GM21360 (cell line): ENCODE data around the gene KLC4.
"Not testable (repeated sequence)": the region's sequence is repeated elsewhere in the genome, so short reads cannot be mapped to it uniquely, and the experiment has no call there.

Experiments
- ATAC-seq: cut with Tn5 transposase; IDR thresholded peaks from one replicate; pipeline ENCODE4 v1.9.1; 2021; ENCODE audit warnings: mild to moderate bottlenecking, moderate library complexity; ENCODE audit not compliant: unreplicated experiment

KLC4 gene

DNA sequence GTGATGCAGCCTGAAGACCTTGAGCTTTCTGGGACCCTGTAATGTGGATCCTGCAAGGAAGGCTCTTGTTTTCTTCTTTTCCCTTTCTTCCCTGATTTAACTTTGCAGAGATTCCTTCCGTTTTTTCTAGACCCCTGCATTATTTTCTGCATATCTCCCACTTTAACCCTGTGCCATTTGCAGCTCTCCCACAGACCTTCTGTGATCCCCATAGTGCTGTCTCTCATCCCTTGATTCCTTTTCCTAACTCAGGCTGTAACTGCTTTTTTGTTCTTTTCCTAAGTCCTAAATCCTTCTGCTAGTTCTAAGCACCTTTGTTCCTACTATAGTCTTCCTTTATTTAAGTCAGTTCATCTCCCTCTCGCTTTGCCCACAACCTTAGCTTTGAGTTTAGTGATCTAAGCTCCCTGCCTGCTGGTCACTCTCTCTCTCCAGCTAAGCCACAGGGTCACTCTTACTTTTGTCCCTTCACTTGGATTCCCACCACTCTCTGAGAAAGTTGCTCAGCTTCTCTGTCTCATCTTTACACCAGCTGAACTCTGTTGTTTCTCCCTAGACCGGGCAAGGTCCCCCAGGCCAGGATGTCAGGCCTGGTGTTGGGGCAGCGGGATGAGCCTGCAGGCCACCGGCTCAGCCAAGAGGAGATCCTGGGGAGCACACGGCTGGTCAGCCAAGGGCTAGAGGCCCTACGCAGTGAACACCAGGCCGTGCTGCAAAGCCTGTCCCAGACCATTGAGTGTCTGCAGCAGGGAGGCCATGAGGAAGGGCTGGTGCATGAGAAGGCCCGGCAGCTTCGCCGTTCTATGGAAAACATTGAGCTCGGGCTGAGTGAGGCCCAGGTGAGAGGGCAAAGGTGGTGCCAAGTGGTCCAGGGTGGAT is 1.6 kb downstream of the KLC4 start:
- ATAC-seq, result no peak

DNA sequence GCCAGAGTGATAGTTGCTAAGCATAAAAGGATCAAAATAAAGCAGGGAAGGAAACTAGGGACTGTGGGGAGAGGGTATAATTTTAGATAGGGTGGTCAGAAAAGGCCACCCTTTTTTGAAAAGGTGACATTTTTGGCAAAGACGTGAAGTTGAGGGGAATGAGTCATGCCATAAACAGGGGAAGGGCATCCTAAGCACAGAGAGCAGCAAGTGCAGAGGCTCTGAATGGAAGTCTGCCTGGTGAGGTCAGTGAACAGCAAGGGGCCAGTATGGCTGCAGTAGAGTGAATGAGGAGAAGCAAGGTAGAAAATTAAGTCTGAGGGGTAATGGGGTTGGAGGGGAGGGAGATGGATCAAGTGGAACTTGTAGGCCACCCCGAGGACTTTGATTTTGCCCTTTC is 2.4 kb downstream of the KLC4 start:
- no peak for ATAC-seq

DNA sequence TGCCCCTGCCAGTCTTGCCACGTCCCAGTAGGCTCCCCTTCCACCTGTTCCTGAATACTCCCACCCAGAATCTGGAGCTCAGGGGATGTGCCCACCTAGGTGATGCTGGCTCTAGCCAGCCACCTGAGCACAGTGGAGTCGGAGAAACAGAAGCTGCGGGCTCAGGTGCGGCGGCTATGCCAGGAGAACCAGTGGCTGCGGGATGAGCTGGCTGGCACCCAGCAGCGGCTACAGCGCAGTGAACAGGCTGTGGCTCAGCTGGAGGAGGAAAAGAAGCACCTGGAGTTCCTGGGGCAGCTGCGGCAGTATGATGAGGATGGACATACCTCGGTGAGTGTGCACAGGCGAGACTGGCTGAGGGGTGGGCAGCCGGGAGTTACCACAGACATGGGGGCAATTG is 3.4 kb downstream of the KLC4 start:
- ATAC-seq, result no peak

DNA sequence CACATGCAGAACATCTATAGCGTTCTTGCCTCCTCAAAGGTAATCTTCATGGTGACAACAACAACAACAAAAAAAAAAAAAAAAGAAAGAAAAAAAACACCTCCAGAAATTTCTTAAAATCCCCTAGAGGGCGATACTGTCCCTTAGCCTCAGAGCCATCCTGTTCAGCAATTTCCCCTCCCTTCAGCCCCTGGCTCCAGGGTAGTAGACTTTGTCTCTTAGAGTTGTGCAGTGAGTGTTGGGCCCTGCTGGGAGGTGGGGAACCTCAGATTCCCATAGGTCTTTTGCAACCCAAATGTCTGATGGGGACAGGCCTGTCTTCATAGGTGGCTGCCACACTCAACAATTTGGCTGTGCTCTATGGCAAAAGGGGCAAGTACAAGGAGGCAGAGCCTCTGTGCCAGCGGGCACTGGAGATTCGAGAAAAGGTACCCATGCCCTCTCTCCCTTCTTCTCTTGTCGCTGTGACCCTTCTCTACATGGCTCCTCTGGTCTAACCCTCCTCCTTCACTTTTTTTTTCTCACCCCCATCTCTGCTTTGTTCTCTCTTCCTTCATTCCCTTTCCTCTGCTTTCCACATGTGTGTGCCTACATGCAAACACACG is 10.7 kb downstream of the KLC4 start:
- ATAC-seq, result no peak

DNA sequence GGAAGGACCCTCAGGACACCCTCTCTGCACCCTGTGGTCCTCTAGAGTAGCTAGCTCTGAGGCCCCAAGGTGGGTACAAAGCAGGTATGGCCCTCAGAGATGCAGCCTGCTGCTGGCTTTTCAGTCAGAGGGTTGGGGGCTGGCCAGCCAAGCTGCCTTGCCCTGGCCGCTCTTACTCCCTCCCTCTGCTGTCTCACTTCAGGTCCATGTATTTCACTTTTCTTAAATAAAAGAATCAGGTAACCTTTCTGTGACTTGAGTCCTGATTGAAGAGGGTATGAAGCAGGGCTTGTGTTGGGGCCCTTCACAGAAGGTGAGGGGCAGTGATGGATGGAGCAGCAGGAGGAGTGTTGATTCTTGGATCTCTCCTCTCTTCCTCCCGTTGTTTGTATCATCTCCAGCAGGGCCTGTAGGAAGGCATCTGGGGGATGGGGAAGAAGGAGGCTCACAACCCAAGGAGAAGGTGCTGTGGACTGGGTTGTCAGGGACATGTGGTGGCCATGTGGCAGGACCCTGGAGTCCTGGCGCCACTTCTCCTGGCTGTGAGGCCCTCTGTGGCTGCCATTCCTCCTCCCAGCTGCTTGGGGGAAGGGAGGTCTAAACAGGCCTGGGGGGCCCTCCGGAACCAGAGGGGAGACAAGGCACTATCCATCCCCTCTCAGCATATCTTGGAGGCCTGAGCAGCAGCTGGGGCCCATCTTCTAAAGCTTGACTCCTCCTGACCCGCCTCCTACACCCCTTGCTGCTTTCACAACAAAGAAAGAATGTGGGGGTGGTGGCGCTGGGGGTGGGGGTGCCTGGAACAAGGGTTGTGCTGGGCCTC is 15.6 kb downstream of the KLC4 start:
- no peak for ATAC-seq

DNA sequence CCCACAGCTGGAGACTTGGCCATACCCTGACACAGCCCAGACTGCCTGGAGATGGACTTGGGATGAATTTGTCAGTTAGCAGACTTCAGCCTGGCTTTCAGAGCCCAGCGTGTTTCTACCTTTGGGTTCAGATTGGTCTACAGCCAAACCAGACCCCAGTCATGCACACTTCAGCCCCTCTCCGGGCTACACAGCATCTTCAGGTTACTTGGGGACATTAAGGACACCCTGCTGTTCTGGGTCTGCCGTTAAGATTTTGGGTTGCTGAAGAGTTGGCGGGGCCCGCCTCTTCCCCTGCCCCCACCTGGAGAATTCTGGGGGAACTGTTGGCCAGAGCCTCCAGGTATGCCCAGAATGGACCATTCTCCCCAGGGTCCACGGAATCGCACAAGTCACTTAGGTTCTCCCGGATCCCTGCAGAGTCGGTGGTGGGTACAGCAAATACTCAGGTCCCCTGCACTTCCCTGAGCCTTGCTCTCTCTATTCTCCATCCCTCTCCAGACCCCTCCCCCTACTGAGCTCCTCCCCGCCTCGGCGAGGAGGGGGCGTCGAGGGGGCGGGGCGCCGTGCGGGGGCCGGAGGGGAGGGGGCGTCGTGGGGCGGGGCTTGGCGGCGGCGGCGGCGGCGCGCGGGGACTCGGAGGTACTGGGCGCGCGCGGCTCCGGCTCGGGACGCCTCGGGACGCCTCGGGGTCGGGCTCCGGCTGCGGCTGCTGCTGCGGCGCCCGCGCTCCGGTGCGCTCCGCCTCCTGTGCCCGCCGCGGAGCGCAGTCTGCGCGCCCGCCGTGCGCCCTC is 16.4 kb downstream of the KLC4 start, which contains the start of gene PTK7:
TSS of gene PTK7 (plus strand) at position 645 of the 794 bp plus-strand sequence. CDS start 175 bp downstream, outside the sequence.
- no peak for ATAC-seq

DNA sequence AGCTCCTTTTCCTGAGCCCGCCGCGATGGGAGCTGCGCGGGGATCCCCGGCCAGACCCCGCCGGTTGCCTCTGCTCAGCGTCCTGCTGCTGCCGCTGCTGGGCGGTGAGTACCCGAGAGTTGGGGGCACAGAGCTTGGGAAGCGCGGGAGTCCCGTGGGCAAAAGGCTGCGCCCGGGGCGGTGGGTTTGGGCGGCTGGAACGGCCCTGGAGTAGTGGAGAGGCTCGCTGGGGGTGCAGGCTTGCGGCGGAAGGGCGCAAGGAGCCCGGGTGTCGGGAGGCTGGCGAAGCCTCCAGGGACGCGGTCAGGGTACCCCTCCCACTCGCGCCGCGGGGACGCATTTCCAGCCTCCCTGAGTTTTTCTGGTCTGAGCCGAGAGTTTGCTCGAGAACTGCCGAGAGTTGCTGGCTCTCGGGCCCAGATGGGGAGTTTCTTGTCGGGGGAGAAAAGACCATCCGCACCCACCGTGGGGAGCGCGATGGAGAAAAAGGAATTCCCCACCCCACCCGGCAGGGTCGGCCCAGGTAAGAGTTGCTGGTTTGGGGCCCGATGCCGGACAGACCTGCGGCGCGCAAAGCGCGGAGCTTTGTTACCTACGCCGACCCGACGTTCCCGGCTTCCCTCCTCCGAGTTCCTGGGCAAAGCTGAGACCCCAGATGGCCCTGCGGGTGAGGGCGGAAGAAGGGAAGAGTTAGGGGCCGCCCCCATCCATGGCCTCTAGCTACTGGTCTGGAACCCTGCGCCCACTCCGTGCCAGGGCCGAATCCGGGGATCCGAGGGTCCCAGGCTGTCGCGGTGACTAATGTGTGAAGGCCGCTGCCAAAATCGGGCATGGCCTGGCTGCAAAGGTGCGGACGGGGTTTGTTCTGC is 17.3 kb downstream of the KLC4 start:
- no peak for ATAC-seq

DNA sequence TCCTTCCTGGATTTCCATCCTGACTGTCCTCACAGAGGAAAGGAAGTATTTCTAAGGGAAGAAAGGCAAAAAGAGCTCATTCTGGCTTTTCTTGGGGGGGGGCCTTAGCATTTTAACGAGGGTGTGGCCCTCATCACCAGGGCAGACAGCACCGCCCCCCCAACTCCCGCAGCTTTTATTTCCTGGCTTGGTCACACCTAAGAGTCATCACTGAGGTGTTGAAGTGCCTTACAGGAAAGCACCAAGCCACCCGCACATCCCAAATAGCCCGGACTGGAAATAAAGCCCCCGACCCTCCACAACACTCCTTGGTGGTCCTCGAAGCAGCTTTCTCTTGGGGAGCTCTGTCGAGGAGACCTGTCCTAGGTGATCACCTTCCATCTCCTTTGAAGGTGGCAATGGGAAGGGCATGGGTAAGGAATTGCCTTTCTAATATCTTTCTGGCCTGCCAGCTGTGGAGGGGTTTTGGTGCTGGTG is 17.9 kb downstream of the KLC4 start:
- ATAC-seq, result no peak

DNA sequence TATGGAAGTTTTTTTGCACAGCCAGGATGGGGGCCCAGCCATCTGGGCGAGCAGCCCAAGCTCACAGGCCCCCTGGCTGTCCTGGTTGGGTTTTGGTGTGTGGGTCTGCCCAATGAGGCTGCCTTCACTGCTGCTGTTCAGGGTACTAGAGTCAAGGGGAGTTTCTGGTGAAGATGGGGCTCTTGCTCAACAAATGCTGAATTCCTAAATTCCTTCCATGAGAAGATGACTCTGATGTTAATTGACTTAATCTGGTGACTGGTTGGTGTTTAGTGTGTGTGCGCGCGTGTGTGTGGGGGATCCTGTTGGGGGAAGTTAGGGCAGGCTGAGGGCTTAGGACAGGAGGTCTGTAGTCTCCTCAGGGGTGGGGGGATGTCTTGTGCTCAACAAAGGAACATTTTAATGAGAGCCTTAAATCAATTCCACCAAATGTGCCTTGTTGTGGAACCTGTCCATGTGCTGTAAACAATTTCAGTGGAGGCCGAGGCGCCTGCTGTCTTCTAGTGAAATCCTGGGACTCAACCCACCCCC is 18.6 kb downstream of the KLC4 start:
- no peak for ATAC-seq

DNA sequence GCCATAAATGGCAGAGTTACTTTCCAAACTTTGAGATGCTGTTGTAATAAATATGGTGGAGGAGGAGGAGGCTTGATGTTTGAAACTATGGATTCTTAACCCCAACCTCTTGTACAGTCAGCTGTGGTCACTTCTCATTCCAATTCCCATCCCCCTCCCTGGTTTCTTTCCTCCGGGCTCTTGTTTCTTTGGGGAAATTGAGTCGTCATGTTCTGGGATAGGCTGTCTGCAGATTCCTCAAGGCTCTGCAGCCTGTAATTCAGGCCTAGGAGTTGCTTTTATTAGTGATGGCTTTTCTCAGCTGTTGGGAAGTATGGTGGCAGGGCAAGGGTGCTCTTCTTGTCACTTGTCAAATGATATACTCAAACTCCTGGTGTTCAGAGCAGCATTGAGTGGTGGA is 19.3 kb downstream of the KLC4 start:
- ATAC-seq, result no peak

DNA sequence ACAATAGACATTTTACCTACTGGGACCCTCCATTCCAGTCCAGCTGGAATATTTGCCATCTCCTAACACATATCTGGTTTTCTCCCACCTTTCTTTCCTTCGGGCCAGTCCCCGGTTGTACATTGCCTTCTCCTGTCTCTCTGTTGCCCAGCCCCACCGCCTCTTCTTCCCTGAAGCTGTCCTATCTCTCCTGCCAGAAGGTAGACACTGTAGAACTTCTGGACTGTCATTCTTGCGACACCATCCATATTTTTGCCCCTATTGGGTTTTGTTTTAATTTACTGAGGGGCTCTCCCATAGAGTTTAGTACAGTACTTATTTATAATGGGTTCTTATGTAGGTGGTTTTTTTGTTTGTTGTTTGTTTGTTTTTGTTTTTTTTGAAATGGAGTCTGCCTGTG is 21.6 kb downstream of the KLC4 start:
- no peak for ATAC-seq

DNA sequence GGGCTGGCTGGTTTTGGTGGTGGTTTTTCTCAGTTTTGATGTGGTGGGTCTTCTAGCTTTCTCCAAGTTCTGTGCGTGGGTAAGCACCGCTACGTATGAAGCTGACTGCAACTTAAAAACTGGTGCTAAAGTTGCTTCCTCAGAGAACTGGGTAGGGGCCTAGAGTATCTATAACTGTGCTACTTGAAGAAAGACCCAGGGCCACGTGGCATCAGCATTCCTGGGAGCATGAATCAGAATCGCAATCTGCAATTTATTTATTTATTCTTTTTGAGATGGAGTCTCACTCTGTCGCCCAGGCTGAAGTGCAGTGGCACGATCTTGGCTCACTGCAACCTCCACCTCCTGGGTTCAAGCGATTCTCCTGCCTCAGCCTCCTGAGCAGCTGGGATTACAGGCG is 22.5 kb downstream of the KLC4 start:
- ATAC-seq, result not testable (repeated sequence)

DNA sequence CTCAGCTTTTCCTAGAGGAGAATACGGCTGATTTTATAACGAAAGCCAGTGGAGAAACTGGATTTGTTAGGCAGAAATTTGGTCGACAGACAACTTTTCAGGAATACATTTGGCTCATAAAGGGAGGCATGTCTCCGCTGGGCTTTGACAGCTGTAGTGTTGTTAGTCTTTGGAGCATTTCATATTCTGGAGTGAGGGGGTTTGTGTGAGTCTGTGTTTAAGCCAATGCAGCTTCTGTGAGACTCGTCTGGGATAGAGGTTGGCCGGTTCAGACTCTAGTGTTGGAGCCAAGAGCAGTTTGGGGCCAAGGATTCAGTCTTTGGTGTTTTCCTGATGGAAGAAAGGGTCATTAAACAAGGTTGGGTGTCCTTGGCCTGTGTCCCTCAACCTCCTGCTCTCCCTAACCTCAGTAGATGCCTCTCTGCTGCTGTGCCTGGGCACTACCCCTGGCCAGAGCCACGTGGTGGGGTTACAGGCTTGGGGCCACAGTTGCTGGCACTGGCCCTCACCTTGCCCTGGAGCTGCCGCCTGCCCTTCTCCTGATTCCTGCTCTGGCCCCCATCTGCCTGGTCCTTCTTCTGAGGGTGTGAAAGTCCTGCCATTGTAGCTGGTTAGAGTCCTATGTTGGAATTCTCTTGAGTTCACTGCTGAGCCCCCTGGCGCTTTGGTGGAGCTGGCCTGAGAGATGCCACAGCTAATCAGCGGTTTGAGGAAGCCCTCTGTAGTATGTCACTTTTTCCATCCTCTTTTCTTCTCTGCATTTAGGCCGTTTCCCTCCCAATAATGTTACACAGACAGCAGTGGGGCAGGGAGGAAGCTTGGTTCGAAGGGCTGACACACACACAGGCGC is 23.6 kb downstream of the KLC4 start:
- no peak for ATAC-seq

DNA sequence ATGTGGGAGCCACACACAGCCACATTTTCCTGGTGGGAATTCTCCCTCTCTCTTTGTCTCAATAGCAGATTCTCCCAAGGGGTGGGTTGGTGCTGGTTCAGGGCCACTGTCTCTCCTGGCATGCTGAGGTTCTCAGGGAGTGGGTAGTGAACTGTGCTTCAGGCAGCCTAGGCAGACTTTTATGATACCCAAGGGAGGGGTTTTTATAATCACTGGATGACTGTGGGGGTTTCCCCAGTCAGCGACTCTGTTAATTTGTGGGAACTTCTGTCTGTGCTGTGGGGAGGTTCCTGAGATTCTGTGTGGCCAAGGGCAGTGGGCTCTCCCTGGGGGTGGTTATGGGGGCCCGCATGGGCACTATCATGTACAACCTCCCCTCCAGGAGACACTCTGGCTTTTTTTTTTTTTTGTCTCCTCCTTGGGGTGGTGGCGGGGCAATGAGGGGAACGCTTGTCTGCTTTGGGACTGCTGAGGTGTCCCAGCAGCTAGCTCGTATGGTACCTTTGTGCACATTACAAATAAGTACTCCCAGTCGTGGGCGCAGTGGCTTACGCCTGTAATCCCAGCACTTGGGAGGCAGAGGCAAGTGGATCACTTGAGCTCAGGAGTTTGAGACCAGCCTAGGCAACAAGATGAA is 26.7 kb downstream of the KLC4 start:
- ATAC-seq, result no peak

DNA sequence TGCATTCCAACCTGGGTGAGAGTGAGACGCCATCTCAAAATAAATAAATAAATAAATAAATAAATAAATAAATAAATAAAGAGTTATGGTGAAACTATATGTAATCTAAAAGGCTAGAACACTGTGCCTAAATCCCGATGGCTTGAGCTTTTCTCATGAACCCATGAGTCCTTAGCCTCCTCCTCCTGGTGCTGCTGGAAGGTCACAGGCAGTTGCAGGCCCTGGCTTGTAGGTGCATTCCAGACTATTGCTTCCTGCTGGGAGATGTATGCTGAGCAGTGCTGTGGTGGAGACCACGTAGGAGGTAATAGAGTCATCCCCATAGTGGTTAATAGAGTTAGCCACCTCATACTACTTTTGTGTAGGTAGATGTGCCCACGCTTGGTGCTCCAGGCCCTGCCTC is 29.2 kb downstream of the KLC4 start:
- no peak for ATAC-seq

DNA sequence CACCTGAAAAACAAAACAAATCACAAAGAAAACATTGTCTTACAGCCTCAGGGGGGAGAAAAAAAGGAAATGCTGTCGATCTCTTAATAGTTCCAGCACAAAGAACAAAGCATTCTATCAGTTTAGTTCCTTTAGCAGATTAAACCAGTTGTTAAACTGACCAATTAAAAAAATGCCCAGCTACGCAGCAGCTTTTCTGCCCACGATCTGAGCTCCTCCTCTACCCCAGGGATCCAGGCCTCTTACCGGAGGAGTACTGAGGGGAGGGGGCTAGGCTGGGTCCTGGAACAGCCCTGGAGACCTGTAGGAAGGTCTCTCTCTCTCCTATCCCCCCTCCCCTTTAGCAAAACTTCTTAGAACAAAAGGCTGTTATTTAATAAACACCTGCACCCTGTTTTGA is 30.0 kb downstream of the KLC4 start:
- no peak for ATAC-seq

DNA sequence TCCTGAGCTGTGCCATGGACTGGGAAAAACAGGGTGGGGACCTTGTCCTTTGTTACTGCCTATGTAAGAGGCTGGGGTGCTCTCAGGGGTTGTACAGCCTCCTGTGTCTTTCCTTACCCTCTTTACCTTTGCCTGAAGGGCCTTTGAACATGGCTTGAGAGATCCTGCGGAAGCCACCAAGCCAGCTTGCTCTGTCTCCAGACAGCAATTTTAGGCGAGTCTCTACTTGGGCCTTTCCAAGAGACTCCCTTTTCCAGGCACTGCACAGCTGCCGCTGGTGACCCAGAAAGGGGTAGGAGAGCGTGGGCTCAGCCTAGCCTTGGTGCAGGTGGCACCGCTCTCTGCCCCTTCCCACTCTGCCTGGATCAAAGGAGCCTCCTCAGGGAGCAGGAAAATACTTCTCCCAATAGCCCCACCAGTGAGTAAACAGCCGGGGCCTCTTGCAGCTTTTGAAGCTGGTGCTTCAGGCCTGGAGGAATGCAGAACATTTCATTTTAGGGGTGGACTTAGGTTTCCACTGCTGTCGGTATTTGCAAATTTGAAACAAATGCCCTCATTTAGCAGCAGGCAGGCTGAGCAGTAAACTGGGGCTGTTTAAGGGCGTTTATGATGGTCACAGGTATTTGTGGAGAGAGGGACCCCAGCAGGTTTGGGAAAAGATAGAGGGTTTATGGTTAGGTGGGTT is 30.6 kb downstream of the KLC4 start:
- no peak for ATAC-seq
